Endometrium (tissue), 2 donors: ENCODE results near the gene PLCXD1.
"Not testable (repeated sequence)": the region's sequence is repeated elsewhere in the genome, so short reads cannot be mapped to it uniquely, and the experiment has no call there.

ENCODE experiments used
- FAIRE-seq: peaks from 2 replicates; lab custom pipeline; 2012; peaks lifted over from hg19 to GRCh38; lab: Jason Lieb, UNC
- donor health status: control.
- donor health status: control.

PLCXD1 gene

DNA sequence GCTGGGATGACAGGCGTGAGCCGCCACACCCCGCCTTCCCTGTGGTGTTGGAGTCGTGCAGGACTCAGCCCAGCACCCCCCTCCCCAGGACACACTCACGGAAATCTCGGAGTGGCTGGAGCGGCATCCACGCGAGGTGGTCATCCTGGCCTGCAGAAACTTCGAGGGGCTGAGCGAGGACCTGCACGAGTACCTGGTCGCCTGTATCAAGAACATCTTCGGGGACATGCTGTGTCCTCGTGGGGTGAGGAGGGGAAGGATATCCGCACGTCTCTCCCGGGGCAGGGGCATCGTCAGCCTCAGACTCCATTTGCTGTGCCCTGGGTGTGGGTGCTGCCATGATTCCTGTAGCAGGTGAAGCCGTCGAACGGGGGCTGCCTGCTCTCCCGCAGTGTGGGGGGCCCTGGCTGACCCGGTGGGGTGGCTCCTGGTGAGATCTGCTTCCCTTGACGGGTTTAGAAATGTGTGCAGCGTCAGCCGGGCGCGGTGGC is 10.3 kb downstream of the PLCXD1 start:
- no peak for FAIRE-seq

DNA sequence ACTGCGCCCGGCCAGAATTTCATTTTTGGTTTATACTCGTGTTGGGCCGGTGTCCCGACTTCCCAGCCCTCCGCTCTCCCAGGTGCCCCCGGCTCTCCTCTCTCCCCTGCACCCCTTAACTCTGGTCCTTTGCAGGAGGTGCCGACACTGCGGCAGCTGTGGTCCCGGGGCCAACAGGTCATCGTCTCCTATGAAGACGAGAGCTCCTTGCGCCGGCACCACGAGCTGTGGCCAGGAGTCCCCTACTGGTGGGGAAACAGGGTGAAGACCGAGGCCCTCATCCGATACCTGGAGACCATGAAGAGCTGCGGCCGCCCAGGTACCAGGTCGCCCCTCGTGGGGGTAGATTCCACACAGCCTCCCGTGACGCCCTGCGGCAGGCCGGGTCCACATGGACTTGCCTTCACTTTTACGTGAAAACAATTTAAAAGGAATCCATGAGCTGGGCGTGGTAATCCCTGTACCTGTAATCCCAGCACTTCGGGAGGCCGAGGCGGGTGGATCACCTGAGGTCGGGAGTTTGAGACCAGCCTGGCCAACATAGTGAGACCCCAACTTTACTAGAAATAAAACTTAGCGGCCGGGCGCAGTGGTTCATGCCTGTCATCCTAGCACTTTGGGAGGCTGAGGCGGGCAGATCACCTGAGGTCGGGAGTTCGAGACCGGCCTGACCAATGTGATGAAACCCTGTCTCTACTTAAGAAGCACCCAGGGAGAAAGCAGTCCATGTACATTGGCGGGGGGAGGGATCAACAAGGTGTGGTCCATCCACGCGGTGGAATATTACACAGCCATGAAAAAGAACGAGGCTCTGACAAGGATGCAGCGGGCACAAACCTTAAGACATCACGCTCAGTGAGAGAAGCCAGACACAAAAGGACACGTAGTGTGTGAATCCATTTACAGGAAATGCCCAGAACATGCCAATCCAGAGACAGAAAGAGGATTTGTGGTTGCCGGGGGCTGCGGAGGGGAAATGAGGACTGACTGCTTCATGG is 12.0 kb downstream of the PLCXD1 start:
- FAIRE-seq: no peak

DNA sequence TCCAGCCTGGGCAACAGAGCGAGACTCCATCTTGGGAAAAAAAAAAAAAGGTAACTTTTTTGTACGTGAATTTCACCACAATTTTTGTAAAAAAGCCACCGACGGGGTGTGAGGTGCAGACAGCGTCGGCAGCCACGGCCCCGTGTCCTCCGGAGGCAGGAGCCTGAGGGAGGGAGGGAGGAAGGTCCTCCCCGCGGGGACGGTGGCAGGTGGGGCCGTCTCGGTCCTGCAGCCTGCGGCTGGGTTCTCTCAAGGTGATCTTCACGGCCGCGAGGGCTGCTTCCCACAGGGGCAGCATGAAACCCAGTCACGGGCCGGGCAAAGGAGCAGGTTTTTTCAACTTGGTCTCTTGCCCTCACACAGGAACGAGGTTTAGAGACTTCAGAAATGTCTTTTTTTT is 14.0 kb downstream of the PLCXD1 start:
- no peak for FAIRE-seq

DNA sequence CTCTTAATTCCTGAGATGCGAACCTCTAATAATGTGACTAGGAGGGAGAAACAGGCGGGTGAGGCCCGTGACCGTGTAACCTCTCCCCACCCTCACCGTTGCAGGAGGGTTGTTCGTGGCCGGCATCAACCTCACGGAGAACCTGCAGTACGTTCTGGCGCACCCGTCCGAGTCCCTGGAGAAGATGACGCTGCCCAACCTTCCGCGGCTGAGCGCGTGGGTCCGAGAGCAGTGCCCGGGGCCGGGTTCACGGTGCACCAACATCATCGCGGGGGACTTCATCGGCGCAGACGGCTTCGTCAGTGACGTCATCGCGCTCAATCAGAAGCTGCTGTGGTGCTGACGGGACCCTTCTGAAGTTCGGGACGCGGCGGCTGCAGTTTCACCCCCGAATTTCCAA is 17.8 kb downstream of the PLCXD1 start:
- no peak for FAIRE-seq

DNA sequence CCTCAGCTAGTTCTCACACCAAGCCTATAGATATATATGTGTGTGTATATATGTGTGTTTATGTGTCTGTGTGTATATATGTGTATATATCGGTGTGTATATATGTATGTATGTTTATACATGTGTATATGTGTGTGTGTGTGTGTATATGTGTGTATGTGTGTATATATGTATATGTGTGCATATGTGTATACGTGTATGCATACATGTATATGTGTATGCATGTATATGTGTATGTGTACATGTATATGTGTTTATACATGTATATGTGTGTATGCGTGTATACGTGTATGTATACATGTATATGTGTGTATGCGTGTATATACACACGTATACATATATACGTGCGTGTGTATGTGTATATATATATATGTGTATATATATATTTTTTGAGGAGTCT is 19.2 kb downstream of the PLCXD1 start:
- FAIRE-seq: no peak

DNA sequence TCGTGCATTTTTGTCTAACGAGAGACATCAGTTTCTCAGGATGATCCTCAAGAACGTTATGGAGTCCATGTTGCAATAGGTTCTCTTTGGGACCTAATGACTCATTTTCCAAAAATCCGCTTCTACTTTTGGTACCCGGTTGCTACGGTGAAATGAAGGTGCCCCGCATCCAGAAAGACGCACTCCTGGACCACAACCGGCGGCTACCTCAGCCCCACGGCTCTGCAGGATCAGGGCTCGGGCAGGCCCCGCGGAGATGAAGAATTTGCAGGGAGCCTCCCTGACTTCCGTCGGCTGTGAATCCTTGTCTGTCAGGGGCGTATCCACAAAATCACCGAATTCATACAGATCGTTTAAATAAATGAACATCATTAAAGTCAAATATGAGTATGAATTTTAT is 21.8 kb downstream of the PLCXD1 start:
- FAIRE-seq: no peak

DNA sequence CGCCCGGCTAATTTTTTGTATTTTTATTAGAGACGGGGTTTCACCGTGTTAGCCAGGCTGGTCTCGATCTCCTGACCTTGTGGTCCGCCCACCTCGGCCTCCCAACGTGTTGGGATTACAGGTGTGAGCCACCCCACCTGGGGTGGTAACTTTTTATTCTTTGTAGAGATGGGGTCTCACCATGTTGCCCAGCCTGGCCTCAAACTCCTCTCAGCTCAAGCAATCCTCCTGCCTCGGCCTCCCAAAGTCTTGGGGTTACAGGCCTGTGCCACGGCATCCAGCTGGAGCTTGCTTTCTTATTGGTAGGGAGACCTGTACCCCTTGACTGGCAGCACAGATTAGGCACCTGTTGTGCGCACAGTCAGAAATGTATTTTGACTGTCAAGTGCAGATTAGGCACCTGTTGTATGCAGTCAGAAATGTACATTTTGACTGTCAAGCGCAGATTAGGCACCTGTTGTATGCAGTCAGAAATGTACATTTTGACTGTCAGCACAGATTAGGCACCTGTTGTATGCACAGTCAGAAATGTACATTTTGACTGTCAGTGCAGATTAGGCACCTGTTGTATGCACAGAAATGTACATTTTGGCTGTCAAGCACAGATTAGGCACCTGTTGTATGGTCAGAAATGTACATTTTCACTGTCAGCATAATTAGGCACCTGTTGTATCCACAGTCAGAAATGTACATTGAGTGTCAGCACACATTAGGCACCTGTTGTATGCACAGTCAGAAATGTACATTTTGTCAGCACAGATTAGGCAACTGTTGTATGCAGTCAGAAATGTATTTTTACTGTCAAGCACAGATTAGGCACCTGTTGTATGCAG is 24.8 kb downstream of the PLCXD1 start:
- not testable (repeated sequence) for FAIRE-seq

DNA sequence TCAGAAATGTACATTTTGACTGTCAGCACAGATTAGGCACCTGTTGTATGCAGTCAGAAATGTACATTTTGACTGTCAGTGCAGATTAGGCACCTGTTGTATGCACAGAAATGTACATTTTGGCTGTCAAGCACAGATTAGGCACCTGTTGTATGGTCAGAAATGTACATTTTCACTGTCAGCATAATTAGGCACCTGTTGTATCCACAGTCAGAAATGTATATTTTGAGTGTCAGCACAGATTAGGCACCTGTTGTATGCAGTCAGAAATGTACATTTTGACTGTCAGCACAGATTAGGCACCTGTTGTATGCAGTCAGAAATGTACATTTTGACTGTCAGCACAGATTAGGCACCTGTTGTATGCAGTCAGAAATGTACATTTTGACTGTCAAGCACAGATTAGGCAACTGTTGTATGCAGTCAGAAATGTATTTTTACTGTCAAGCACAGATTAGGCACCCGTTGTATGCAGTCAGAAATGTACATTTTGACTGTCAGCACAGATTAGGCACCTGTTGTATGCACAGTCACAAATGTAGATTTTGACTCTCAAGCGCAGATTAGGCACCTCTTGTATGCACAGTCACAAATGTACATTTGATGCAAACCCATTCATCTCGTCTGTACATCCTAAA is 25.6 kb downstream of the PLCXD1 start:
- FAIRE-seq: not testable (repeated sequence)

DNA sequence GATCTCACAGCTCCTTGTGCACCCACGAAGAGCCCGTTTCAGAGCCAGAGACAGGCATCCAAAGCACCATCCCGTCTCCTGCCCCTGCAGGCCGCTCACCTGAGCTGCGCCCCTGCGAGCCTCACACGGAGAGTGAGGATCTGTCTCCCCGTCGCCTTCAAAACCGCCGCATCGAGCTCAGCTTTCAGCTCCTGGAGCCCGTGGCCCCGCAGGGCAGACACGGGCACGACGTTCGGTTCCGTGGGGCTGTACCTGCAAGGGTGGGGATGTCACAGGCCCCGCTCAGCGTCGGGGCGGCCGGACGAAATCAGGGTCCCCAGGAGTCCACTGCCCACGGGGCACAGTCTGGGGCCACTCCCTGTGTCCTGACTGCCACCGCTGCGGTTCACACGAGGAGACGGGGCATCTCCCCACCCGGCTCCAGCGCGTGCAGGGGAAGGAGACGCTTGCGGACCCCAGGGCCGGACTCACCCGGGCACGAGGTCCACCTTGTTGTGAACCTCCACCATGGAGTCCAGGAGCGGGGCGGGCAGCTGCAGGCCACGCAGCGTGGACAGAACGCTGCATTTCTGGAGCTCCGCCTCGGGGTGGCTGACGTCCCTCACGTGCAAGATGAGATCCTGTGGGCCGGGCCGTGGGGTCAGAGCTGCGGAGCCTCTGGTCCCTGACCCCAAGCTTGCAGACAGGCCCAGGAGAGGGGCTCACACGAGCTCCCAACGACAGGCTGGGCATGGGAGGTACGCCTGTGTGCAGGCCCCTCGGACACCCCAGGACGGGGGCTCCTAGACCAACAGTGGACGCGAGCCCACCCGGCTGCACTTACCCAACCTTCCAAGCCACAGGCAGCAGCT is 26.3 kb downstream of the PLCXD1 start:
- no peak for FAIRE-seq

DNA sequence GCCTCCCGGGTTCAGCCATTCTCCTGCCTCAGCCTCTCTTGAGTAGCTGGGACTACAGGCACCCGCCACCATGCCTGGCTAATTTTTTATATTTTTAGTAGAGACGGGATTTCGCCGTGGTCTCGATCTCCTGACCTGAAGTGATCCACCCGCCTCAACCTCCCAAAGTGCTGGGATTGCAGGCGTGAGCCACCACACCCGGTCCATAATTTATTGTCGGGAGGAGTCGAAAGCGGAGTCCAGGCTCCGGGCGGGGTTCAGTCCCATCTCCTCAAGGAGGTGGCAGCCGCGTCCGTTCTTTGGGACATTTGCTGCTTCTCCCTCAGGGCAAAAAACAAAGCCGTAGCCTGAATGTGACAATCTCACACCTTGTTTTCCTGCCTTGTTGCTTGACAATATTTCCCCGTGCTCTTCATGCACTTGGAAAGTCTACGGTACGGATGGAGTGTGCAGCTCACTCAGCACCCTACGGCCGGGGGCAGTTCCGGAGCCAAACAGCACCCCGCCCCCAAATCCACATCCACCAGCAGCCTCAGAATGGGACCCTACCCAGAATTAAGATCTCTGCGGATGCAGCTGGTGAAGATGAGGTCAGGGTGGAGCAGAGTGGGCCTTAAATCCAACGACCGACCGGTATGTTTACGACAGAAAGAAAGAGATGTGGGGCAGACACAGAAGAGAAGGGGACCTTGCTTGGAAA is 27.8 kb downstream of the PLCXD1 start:
- no peak for FAIRE-seq

DNA sequence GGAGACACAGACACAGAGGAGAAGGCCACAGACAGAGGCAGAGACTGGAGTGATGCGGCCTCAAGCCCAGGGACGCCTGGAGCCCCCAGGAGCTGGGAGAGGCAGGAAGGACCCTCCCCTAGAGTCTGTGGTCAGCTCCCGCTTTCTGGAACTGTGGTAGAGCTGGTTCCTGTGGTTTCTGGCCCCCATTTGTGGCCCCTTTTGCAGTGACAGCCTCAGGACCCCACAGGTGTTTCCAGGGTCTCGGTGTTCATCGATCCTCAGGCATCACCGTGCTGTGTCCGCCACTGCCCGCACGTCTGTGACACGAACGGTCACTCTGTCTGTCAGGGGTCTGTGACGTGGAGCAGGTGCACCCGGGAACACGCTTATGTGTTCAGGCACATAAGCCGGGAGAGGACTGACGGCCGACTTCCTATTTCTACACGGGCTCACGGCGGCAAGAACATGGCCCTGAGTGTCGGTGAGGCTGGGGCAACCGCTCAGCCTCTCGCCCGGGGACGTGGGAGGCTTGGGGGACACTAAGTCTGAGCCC is 29.5 kb downstream of the PLCXD1 start:
- FAIRE-seq: no peak

DNA sequence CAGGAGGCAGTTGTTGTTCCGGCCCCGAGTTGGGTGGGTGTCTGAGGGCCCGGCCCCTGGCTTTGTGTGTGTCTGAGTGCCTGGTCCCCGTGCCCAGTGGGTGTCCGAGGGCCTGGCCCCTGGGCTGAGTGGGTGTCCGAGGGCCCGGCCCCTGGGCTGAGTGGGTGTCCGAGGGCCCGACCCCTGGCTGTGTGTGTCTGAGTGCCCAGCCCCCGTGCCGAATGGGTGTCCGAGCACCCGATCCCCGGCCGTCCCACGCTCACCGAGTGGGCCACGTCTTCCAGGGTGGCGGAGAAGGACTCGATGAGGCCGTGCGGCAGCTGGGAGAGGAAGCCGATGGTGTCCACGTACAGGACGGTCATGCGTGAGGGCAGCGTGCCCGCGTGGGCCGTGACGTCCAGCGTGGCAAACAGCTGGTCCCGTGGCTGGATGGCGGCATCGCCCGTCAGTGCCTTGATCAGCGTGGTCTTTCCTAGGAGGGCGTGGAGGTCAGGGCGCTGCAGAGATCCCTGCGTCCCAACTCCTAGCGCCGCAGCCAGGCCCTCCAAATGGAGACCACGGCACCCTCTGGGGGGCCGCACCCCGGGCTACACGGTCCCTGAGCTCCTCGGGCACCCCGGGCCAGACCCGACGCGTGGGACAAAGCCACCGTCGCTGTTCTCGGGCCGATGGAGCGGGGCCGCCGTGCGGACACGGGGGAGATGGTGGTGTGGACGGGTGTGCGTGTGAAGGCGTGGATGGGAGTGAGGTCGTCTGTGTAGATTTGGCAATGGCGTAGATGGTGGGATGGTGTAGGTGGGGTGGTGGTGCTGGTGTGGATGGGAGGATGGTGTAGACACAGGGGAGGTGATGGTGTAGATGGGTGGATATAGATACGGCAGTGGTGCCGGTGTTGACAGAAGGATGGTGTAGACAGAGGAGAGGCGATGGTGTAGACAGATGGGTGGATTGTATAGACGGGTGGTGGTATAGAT is 30.3 kb downstream of the PLCXD1 start:
- no peak for FAIRE-seq

DNA sequence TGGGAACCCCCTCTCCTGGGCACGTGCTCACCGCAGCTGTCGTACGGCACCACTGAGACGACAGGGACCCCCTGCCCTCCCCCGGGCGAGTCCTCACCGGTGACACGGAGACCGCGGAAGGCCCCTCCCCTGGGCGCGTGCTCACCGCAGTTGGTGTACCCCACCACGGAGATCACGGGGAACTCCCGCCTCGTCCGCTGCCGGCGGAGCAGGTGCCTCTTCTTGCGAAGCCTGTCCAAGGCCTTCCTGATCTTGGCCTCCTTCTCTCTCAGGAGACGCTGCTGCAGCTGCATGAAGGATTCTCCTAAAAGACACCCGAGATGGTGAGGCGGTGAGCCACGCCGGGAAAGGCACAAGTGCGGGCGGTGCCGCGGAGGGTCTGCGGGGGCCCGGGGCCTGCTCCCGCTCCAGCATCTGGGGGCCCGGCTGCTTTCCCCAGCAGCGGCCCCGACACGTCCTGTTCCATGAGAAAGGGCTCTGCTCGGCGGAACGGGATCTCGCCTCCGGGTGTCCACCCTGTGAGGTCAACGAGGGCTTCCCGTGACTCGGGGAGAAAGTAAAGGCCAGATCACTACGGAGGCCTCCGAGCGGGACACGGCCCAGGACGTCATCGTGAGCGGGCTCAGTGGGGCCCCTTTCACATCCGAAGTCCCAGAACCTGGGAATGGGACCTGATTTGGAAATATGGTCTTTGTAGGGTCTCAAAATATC is 31.6 kb downstream of the PLCXD1 start:
- FAIRE-seq: no peak

DNA sequence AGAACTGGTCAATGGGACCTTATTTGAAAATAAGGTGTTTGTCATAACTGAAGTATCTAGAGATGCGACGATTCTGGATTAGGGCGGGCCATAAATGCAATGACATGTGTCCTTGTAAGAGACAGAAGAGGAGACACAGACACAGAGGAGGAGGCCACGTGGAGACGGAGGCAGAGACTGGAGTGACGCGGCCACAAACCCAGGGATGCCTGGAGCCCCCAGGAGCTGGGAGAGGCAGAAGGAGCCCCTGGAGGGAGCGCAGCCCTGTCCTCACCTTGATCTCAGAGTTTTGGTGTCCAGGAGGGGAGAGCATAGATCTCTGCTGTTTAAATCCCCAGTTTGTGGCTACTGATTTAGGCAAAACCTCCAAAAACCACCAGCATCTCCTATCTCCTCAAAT is 32.4 kb downstream of the PLCXD1 start:
- no peak for FAIRE-seq

DNA sequence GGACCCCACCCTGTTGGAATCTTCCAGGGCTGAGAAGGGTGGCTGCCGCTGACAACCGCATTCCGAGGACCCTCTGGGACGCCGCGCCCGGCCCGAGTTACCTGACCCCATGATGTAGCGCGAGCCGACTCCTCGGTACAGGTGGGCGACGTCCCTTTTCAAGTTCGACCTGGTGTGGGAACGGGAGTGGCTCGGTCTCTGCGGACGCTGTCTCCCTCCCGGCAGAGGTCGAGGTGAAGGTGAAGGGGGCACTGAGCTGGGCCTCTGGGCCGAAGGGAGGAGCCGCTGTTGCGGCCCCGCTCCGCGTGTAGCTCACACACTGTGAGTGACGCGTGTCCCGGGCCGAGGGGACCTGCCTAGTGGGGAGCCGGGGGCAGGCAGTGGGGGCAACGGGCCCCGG is 32.9 kb downstream of the PLCXD1 start:
- no peak for FAIRE-seq

DNA sequence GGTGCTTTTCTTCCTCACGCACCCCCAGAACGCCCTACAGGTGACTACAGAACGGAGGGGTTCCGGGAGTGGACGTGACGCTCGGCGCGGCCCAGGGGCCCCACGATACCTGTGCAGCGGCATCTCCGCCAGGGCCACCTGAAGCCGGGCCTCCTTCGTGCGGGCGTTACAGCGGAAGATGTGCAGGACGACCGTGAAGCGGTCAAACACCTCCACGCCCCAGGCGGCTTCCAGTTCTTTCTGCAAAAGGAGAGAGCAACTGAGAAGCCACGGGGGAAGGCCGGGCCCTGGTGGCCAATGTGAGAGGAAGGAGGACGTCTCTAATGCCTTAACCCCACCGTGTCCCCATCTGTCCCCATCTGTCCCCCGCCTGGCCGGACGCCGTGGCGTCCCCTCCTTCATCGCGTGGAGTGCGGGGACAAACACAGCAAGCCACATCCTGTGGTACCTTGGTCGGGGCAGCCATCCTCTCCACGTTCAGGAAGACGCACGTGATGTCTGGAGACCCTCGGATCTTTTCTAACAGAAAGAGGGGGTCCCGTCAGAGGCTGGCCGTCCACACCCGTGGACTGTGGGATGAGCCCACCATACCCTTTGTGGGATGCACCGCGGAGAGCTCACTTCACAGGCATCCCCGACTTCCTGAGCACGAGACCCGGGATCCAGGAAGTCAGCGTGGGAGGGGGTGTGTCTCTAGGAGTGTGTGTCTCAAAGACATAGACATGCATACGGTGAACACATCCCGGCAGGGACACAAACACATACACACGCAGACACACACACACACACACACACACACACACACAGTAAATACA is 33.8 kb downstream of the PLCXD1 start:
- FAIRE-seq: no peak
